HepG2 (cell line): ENCODE results near the gene CASS4. TPM values are rescaled to one million over a fixed set of nuclear protein-coding genes. Genes with fewer than 3 reads are reported as not detected.

ENCODE experiments used
- AKAP8 ChIP-seq: sonication (generic); formaldehyde crosslinking; IDR thresholded peaks from 2 replicates; pipeline ENCODE4 v1.5.1; 2020; ENCODE audit warnings: mild to moderate bottlenecking, missing genetic modification reagents
- CBX2 ChIP-seq, 2 experiments: fragments of 200-600 bp in 1 of 2; sonication (generic); formaldehyde crosslinking in 1 of 2; IDR thresholded peaks; 2 replicates each; pipeline versions ENCODE4 v1.7.0 to v1.8.1; 2018 to 2022; ENCODE audit warnings: low read depth in 2 of 2, low read length in 1 of 2, mild to moderate bottlenecking in 1 of 2, missing genetic modification reagents in 1 of 2
- ISX ChIP-seq: sonication (generic); formaldehyde crosslinking; conservative IDR thresholded peaks from 2 replicates; pipeline ENCODE4 v1.5.0; 2020; ENCODE audit warnings: missing genetic modification reagents
- MAFF ChIP-seq: IDR thresholded peaks from 2 replicates; pipeline ENCODE4 v1.6.1; 2011; ENCODE audit warnings: low read depth, low read length, improper control_type of control experiment
- NFYC ChIP-seq: IDR thresholded peaks from 2 replicates; pipeline ENCODE4 v1.6.1; 2016; ENCODE audit warnings: missing genetic modification reagents, missing compliant biosample characterization
- ONECUT2 ChIP-seq: sonication (generic); formaldehyde crosslinking; IDR thresholded peaks from 2 replicates; pipeline ENCODE4 v1.4.0; 2020; ENCODE audit warnings: missing genetic modification reagents
- PAXIP1 ChIP-seq: sonication (generic); formaldehyde crosslinking; conservative IDR thresholded peaks from 2 replicates; pipeline ENCODE4 v1.4.0; 2020; ENCODE audit warnings: mild to moderate bottlenecking, missing genetic modification reagents, moderate library complexity
- SMAD9 ChIP-seq: sonication (generic); formaldehyde crosslinking; IDR thresholded peaks from 2 replicates; pipeline ENCODE4 v1.5.1; 2020; ENCODE audit warnings: mild to moderate bottlenecking, missing genetic modification reagents
- SP140L ChIP-seq: sonication (generic); formaldehyde crosslinking; IDR thresholded peaks from 2 replicates; pipeline ENCODE4 v1.4.0; 2020; ENCODE audit warnings: missing genetic modification reagents, borderline replicate concordance
- TAF1 ChIP-seq: sonication (generic); formaldehyde crosslinking; IDR thresholded peaks from 2 replicates; pipeline ENCODE4 v1.4.0; 2020; ENCODE audit warnings: missing genetic modification reagents
- XBP1 ChIP-seq: sonication (generic); formaldehyde crosslinking; IDR thresholded peaks from 2 replicates; pipeline ENCODE4 v1.5.0; 2020; ENCODE audit warnings: missing genetic modification reagents
- YY1 ChIP-seq: IDR thresholded peaks from 2 replicates; pipeline ENCODE4 v1.6.1; 2011; ENCODE audit warnings: low read length, low read depth, moderate library complexity, mild to moderate bottlenecking; ENCODE audit not compliant: insufficient read depth, insufficient replicate concordance
- ZBTB20 ChIP-seq: sonication (generic); formaldehyde crosslinking; IDR thresholded peaks from 2 replicates; pipeline ENCODE4 v1.8.1; 2023; ENCODE audit warnings: missing genetic modification reagents, low read depth, mild to moderate bottlenecking, borderline replicate concordance
- ZFX ChIP-seq: sonication (generic); formaldehyde crosslinking; IDR thresholded peaks from 2 replicates; pipeline ENCODE4 v1.4.0; 2020; ENCODE audit warnings: mild to moderate bottlenecking, low read depth, missing genetic modification reagents, moderate library complexity
- ZNF3 ChIP-seq: IDR thresholded peaks from 2 replicates; pipeline ENCODE4 v1.7.0; 2017; ENCODE audit warnings: inconsistent platforms
- ZNF496 ChIP-seq: sonication (generic); formaldehyde crosslinking; IDR thresholded peaks from 2 replicates; pipeline ENCODE4 v1.8.1; 2023; ENCODE audit warnings: mild to moderate bottlenecking, moderate library complexity, missing genetic modification reagents; ENCODE audit not compliant: insufficient replicate concordance
- ZNF563 ChIP-seq: sonication (generic); formaldehyde crosslinking; IDR thresholded peaks from 2 replicates; pipeline ENCODE4 v1.8.0; 2022; ENCODE audit warnings: mild to moderate bottlenecking, moderate library complexity, missing genetic modification reagents
- ZNF569 ChIP-seq: sonication (generic); formaldehyde crosslinking; IDR thresholded peaks from 2 replicates; pipeline ENCODE4 v1.5.0; 2020; ENCODE audit warnings: mild to moderate bottlenecking, missing genetic modification reagents, moderate library complexity, borderline replicate concordance
- ZNF7 ChIP-seq: IDR thresholded peaks from 2 replicates; pipeline ENCODE4 v1.6.1; 2016; ENCODE audit warnings: missing biosample characterization, missing genetic modification reagents
- ZNF740 ChIP-seq: sonication (generic); formaldehyde crosslinking; IDR thresholded peaks from 2 replicates; pipeline ENCODE4 v1.4.0; 2020; ENCODE audit warnings: missing genetic modification reagents
- ZNF883 ChIP-seq: sonication (generic); formaldehyde crosslinking; IDR thresholded peaks from 2 replicates; pipeline ENCODE4 v1.5.1; 2020; ENCODE audit warnings: mild to moderate bottlenecking, missing genetic modification reagents; ENCODE audit errors: not compliant biosample characterization
- polyA plus RNA-seq, 8 experiments: library from polyadenylated mRNA; depleted of rRNA in 3 of 8; stranded (reverse) in 7 of 8; unstranded in 1 of 8; fragments of >200 nt; fragmentation: Illumina TruSeq in 4 of 8; extraction: Trizol in 4 of 8; gene quantifications; 2 replicates each; pipeline versions ENCODE4 v1.2.1 to v1.2.3, GENCODE V29; 2011 to 2016; ENCODE audit warnings: low read depth in 4 of 8, missing spikeins in 1 of 8, mixed read lengths in 1 of 8; ENCODE audit not compliant: insufficient read depth in 1 of 8
- total RNA-seq, 5 experiments: library from RNA; depleted of rRNA; stranded (reverse); fragments of >200 nt; fragmentation: Illumina TruSeq; extraction: Trizol; gene quantifications; 2 replicates each; pipeline ENCODE4 v1.2.3, GENCODE V29; 2016; ENCODE audit warnings: low read depth in 1 of 5
- TF ChIP-seq, protein P1 (sequence below): sonication (generic); formaldehyde crosslinking; IDR thresholded peaks from 2 replicates; pipeline ENCODE4 v1.8.0; 2022; ENCODE audit warnings: missing genetic modification reagents, low read depth, mild to moderate bottlenecking, borderline replicate concordance
- TF ChIP-seq, protein P2 (sequence below): sonication (generic); formaldehyde crosslinking; IDR thresholded peaks from 2 replicates; pipeline ENCODE4 v1.5.1; 2020; ENCODE audit warnings: missing genetic modification reagents, mild to moderate bottlenecking, borderline replicate concordance
- TF ChIP-seq, protein P3 (sequence below): sonication (generic); formaldehyde crosslinking; IDR thresholded peaks from 2 replicates; pipeline ENCODE4 v1.8.0; 2022; ENCODE audit warnings: mild to moderate bottlenecking, missing genetic modification reagents

Gene CASS4
- total and polyA plus RNA-seq, 2 of the 13 experiments (the other 11 are each of a cell fraction or from before 2014, with no cell fraction given): 0.17 to 0.49 TPM

GRCh38 chr20:56412473-56412790 is 372 bp downstream of the CASS4 start (continued):
- TF ChIP-seq ONECUT2: no peak
- TF ChIP-seq ZNF740: no peak
- TF ChIP-seq, protein P1, sequence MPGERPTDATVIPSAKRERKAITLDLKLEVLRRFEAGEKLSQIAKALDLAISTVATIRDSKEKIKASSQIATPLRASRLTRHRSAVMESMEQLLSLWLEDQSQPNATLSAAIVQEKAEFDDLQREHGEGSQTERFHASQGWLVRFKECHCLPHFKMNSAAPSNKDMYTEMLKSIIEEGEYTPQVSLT (CRISPR knock-in tag): no peak
- TF ChIP-seq, protein P2, sequence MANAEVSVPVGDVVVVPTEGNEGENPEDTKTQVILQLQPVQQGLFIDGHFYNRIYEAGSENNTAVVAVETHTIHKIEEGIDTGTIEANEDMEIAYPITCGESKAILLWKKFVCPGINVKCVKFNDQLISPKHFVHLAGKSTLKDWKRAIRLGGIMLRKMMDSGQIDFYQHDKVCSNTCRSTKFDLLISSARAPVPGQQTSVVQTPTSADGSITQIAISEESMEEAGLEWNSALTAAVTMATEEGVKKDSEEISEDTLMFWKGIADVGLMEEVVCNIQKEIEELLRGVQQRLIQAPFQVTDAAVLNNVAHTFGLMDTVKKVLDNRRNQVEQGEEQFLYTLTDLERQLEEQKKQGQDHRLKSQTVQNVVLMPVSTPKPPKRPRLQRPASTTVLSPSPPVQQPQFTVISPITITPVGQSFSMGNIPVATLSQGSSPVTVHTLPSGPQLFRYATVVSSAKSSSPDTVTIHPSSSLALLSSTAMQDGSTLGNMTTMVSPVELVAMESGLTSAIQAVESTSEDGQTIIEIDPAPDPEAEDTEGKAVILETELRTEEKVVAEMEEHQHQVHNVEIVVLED (CRISPR knock-in tag): no peak
- no peak for TF ChIP-seq ZNF7 (CRISPR knock-in tag)
- no peak for TF ChIP-seq NFYC (CRISPR knock-in tag)
- TF ChIP-seq YY1: no peak
- TF ChIP-seq SP140L: no peak
- no peak for TF ChIP-seq XBP1
- no peak for TF ChIP-seq ISX (CRISPR knock-in tag)
- TF ChIP-seq SMAD9 (CRISPR knock-in tag): no peak
- TF ChIP-seq ZNF496: no peak
- TF ChIP-seq AKAP8 (CRISPR knock-in tag): no peak
- TF ChIP-seq, protein P3, sequence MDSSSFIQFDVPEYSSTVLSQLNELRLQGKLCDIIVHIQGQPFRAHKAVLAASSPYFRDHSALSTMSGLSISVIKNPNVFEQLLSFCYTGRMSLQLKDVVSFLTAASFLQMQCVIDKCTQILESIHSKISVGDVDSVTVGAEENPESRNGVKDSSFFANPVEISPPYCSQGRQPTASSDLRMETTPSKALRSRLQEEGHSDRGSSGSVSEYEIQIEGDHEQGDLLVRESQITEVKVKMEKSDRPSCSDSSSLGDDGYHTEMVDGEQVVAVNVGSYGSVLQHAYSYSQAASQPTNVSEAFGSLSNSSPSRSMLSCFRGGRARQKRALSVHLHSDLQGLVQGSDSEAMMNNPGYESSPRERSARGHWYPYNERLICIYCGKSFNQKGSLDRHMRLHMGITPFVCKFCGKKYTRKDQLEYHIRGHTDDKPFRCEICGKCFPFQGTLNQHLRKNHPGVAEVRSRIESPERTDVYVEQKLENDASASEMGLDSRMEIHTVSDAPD: no peak
- no peak for TF ChIP-seq MAFF
- TF ChIP-seq ZNF569 (CRISPR knock-in tag): no peak
- TF ChIP-seq ZBTB20 (CRISPR knock-in tag): no peak
- no peak for TF ChIP-seq PAXIP1
- TF ChIP-seq CBX2 (IDR thresholded peaks at IDR 0.05; ENCODE audit: low read depth, low read length): no peak
- no peak for TF ChIP-seq CBX2 (CRISPR knock-in tag; IDR thresholded peaks at IDR 0.05; ENCODE audit: low read depth)
- no peak for TF ChIP-seq TAF1 (CRISPR knock-in tag)
- TF ChIP-seq ZNF3 (CRISPR knock-in tag): no peak
- 0 out of 2 replicates have a peak, but pooled peaks have one; percentile 9 for TF ChIP-seq ZNF563
- no peak for TF ChIP-seq ZFX
- TF ChIP-seq ZNF883 (CRISPR knock-in tag): peak; percentile 27
